Measurements from ENCODE around the gene RPTOR. TPM values are rescaled to one million over a fixed set of nuclear protein-coding genes. Genes with fewer than 3 reads are reported as not detected.

RPTOR gene
- total RNA-seq, 1 experiment from 2014 or later: 25.1 TPM

GRCh38 chr17:80582165-80582564 is 37.5 kb downstream of the RPTOR start:
- TF ChIP-seq, protein P1, sequence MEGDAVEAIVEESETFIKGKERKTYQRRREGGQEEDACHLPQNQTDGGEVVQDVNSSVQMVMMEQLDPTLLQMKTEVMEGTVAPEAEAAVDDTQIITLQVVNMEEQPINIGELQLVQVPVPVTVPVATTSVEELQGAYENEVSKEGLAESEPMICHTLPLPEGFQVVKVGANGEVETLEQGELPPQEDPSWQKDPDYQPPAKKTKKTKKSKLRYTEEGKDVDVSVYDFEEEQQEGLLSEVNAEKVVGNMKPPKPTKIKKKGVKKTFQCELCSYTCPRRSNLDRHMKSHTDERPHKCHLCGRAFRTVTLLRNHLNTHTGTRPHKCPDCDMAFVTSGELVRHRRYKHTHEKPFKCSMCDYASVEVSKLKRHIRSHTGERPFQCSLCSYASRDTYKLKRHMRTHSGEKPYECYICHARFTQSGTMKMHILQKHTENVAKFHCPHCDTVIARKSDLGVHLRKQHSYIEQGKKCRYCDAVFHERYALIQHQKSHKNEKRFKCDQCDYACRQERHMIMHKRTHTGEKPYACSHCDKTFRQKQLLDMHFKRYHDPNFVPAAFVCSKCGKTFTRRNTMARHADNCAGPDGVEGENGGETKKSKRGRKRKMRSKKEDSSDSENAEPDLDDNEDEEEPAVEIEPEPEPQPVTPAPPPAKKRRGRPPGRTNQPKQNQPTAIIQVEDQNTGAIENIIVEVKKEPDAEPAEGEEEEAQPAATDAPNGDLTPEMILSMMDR (conservative IDR thresholded peaks at IDR 0.05): no peak
- H3K14ac ChIP-seq (ENCODE audit: insufficient read depth, low read length): no peak overlapping the region
- no peak overlapping the region for H2BK15ac ChIP-seq (ENCODE audit: low read depth, low read length)
- H3K27ac ChIP-seq (ENCODE audit: insufficient read length, low read depth, low read length): no peak overlapping the region
- peaks cover 1% of the 10 kb centered on the region; the same call in 1 of the 2 replicates for H3K27me3 Mint-ChIP-seq (ENCODE audit: low read depth)
- H3K79me2 ChIP-seq (ENCODE audit: insufficient read depth, low read length): peaks cover 2% of the 10 kb centered on the region; the same call in 1 of the 2 replicates
- no peak overlapping the region for H4K8ac ChIP-seq (replicated peaks; ENCODE audit: insufficient read length, low read depth, low read length)
- H3K23me2 ChIP-seq (ENCODE audit: insufficient read length, low read depth, low read length, poor library complexity, severe bottlenecking): no peaks in the 10 kb centered on the region
- peaks cover 8% of the 10 kb centered on the region for H3K79me1 ChIP-seq (ENCODE audit: insufficient read depth, low read depth, low read length, poor library complexity, severe bottlenecking)
- WGBS (ENCODE audit: extremely low coverage, insufficient read length, low lambda C conversion rate): no CpG with 5 or more reads among the region's 6 CpGs
- no peak overlapping the region for H3K4ac ChIP-seq (ENCODE audit: low read depth, low read length)
- H2BK5ac ChIP-seq (ENCODE audit: insufficient read length, low read length): no peak overlapping the region
- no peak overlapping the region for H3K4me3 Mint-ChIP-seq
- no peak overlapping the region for H4K5ac ChIP-seq (ENCODE audit: insufficient read length, low read depth, low read length)
- no peak overlapping the region for H3K9ac ChIP-seq (ENCODE audit: extremely low read depth, insufficient read length, low read length)
- no peak for DNase-seq
- H3K9me3 Mint-ChIP-seq: no peaks in the 10 kb centered on the region
- peaks cover 0 to 4% (median 0%) of the 10 kb centered on the region in 3 experiments; a peak in 1 of 7 replicates for H3K36me3 Mint-ChIP-seq (ENCODE audit: insufficient read depth in 1 of 3, low read depth in 3 of 3)
- no peak overlapping the region for H2BK120ac ChIP-seq (ENCODE audit: low read depth, low read length, poor library complexity, severe bottlenecking)
- no peak overlapping the region for H3K56ac ChIP-seq (ENCODE audit: insufficient read length, low read depth, low read length)
- H2BK20ac ChIP-seq (ENCODE audit: low read depth, low read length, poor library complexity, severe bottlenecking): no peak overlapping the region
- H3K27me3 ChIP-seq (ENCODE audit: insufficient read depth, low read length): no peaks in the 10 kb centered on the region
- no peak overlapping the region for H3K4me2 ChIP-seq (ENCODE audit: insufficient read depth, insufficient read length, low read length)
- H2AK5ac ChIP-seq (ENCODE audit: insufficient read length, low read length): no peak overlapping the region
- no peak overlapping the region for H4K91ac ChIP-seq (ENCODE audit: insufficient read length, low read depth, low read length)
- no peak overlapping the region for H3T11ph ChIP-seq (ENCODE audit: low read length)
- H3K18ac ChIP-seq (ENCODE audit: insufficient read length, low read depth, low read length): no peak overlapping the region
- H3K27ac Mint-ChIP-seq: no peak overlapping the region
- no peaks in the 10 kb centered on the region for H4K20me1 ChIP-seq (ENCODE audit: control insufficient read depth, insufficient read depth, insufficient read length)
- peaks cover 7 to 16% of the 10 kb centered on the region in 2 experiments for H3K4me1 Mint-ChIP-seq
- no peak overlapping the region for H3K23ac ChIP-seq (ENCODE audit: insufficient read length, low read depth, low read length)
- no peak overlapping the region for H2AFZ ChIP-seq (ENCODE audit: low read length)
- H3K4me1 ChIP-seq (ENCODE audit: insufficient read depth, low read length): no peaks in the 10 kb centered on the region
- H3K9me3 ChIP-seq (ENCODE audit: control insufficient read depth, low read depth, low read length): no peaks in the 10 kb centered on the region
- no peak overlapping the region for H2BK12ac ChIP-seq (ENCODE audit: insufficient read length, low read depth, low read length)

Measured in H9 (cell line).